Spleen (tissue), 11 donors: ENCODE data around the gene TBXA2R. TPM values are rescaled to one million over a fixed set of nuclear protein-coding genes. Genes with fewer than 3 reads are reported as not detected.

Experiments
- DNase-seq: peaks from one replicate; pipeline ENCODE4 v3.0.0-alpha.2; 2020
- H3K27ac ChIP-seq, 8 donors: fragments of 200-600 bp; sonication (generic) in 7 of 8; 1 replicate in 4 of 8; 2 replicates in 4 of 8; pipeline versions ENCODE4 v1.5.0 to v1.8.0; 2016 to 2021; ENCODE audit warnings: inconsistent platforms in 4 of 8, mild to moderate bottlenecking in 4 of 8, moderate library complexity in 1 of 8
- H3K27me3 ChIP-seq, 7 donors: fragments of 200-600 bp; sonication (generic) in 6 of 7; replicated peaks in 1 of 7; 1 replicate in 4 of 7; 2 replicates in 3 of 7; pipeline versions ENCODE4 v1.5.0 to v1.8.0; 2016 to 2021; ENCODE audit warnings: inconsistent platforms in 3 of 7, mild to moderate bottlenecking in 1 of 7
- H3K36me3 ChIP-seq, 6 donors: fragments of 200-600 bp; sonication (generic) in 5 of 6; 1 replicate in 4 of 6; 2 replicates in 2 of 6; pipeline versions ENCODE4 v1.5.0 to v1.8.0; 2016 to 2021; ENCODE audit warnings: inconsistent platforms in 2 of 6
- H3K4me1 ChIP-seq, 6 donors: fragments of 200-600 bp; sonication (generic) in 5 of 6; 1 replicate in 3 of 6; 2 replicates in 3 of 6; pipeline versions ENCODE4 v1.5.0 to v1.8.0; 2016 to 2021; ENCODE audit warnings: inconsistent platforms in 3 of 6
- H3K4me3 ChIP-seq, 8 donors: fragments of 200-600 bp; sonication (generic) in 7 of 8; 1 replicate in 4 of 8; 2 replicates in 4 of 8; pipeline versions ENCODE4 v1.5.0 to v1.8.0; 2016 to 2021; ENCODE audit warnings: inconsistent platforms in 4 of 8, mild to moderate bottlenecking in 4 of 8, moderate library complexity in 2 of 8
- H3K9me3 ChIP-seq, 8 donors: fragments of 200-600 bp; sonication (generic) in 7 of 8; 1 replicate in 4 of 8; 2 replicates in 4 of 8; pipeline versions ENCODE4 v1.5.0 to v1.8.0; 2016 to 2021; ENCODE audit warnings: inconsistent platforms in 4 of 8
- CTCF ChIP-seq, 11 experiments: fragments of 200-600 bp in 7 of 11; fragments of 450-650 bp in 4 of 11; sonication (generic) in 4 of 11; IDR thresholded peaks in 8 of 11; conservative IDR thresholded peaks in 3 of 11; 1 replicate in 7 of 11; 2 replicates in 4 of 11; pipeline versions ENCODE4 v1.4.0 to v1.8.0; 2016 to 2021; ENCODE audit warnings: antibody characterized with exemption in 11 of 11, inconsistent platforms in 4 of 11, mild to moderate bottlenecking in 1 of 11
- POLR2A ChIP-seq, 3 donors: fragments of 450-650 bp; IDR thresholded peaks; one replicate each; pipeline ENCODE4 v1.5.1; 2017; ENCODE audit warnings: antibody characterized with exemption in 3 of 3, mild to moderate bottlenecking in 1 of 3
- POLR2AphosphoS5 ChIP-seq, 3 donors: sonication (generic); formaldehyde crosslinking; IDR thresholded peaks; one replicate each; pipeline ENCODE4 v1.5.1; 2017; ENCODE audit warnings: antibody characterized with exemption in 3 of 3
- WGBS, 5 donors: extraction: QIAGEN DNeasy Blood & Tissue Kit in 3 of 5; methylation state at CpG; one replicate each; pipeline versions ENCODE4 v1.1.5 to v1.1.7; 2013 to 2018; 5-methylcytosine and 5-hydroxymethylcytosine counted together
- intact Hi-C: fragments of 100-400 bp; cut with DNase I; formaldehyde crosslinking; loops from one replicate; pipeline ENCODE4 v1.15.0; 2023; ENCODE audit warnings: low total_unique reads
- polyA plus RNA-seq, 3 donors: library from polyadenylated mRNA; stranded (reverse); fragments of 200-250 nt; gene quantifications; one replicate each; pipeline ENCODE4 v1.2.1, GENCODE V29; 2013
- total RNA-seq, 7 donors: library from RNA; depleted of rRNA in 3 of 7; stranded (reverse); fragments of >200 nt in 3 of 7; fragmentation: NEBNext Ultra II Directional in 4 of 7; extraction: Animal tissue kit (Norgen Biotek cat#: 25700) in 4 of 7; gene quantifications; one replicate each; pipeline versions ENCODE4 v1.1.0 to v1.2.1, GENCODE V29; 2016 to 2021
- donor health status: healthy with polysubstance abuse.
- donor health status: DM: no; HTN: no; CAD: no; lungs with moderate emphysema.
- donor health status: DM: no; HTN: no; CAD: no.
- donor health status: Bipolar disorder and iron deficiency.
- donor health status: healthy.
- donor health status: DM: no; HTN: no; CAD: no.
- donor health status: DM: yes; HTN: yes; CAD: no.

Gene TBXA2R
- total and polyA plus RNA-seq, 10 donors: 2.1 to 16.1 (median 10.5) TPM

GRCh38 chr19:3638208-3639193 is 31.8 kb upstream of the TBXA2R start:
- Histone ChIP-seq H3K9me3 (no peaks in the 10 kb centered on the region), H3K4me3 (no peak overlapping the region), H3K36me3 (peaks cover 0 to 100% (median 62%) of the 10 kb centered on the region in 6 donors), H3K27ac (no peak overlapping the region), H3K4me1 (no peaks in the 10 kb centered on the region), H3K27me3 (no peaks in the 10 kb centered on the region)
- no peak for DNase-seq
- intact Hi-C loops: no loop called here
- TF ChIP-seq POLR2AphosphoS5 (IDR thresholded peaks at IDR 0.05) (peak in 1 of 3 donors; percentile 31), CTCF (IDR thresholded peaks at IDR 0.05 in 8 of 11, conservative IDR thresholded peaks at IDR 0.05 in 3 of 11) (no peak), POLR2A (IDR thresholded peaks at IDR 0.05) (no peak)
- WGBS, 5 donors: 86 to 93% (median 92%) methylated on average over 30 to 55 of the region's 55 CpGs

- H3K9me3 ChIP-seq: no peaks in the 10 kb centered on the region
- DNase-seq: no peak
- H3K36me3 ChIP-seq: peaks cover 0 to 100% (median 63%) of the 10 kb centered on the region in 6 donors
- TF ChIP-seq POLR2A (IDR thresholded peaks at IDR 0.05) (no peak), CTCF (IDR thresholded peaks at IDR 0.05 in 8 of 11, conservative IDR thresholded peaks at IDR 0.05 in 3 of 11) (no peak)
- no peaks in the 10 kb centered on the region for H3K27me3 ChIP-seq
- H3K4me1 ChIP-seq: no peaks in the 10 kb centered on the region
- no peak overlapping the region for H3K4me3 ChIP-seq
- intact Hi-C loops: no loop called here
- H3K27ac ChIP-seq: no peak overlapping the region
- 88 to 95% (median 92%) methylated on average over 19 to 23 of the region's 23 CpGs for WGBS, 5 donors
These were observed 30.9 kb upstream of the TBXA2R start for GRCh38 chr19:3637621-3638020.

GRCh38 chr19:3636962-3637361 is 30.3 kb upstream of the TBXA2R start:
- no peak for DNase-seq
- Histone ChIP-seq H3K36me3 (peaks cover 0 to 100% (median 64%) of the 10 kb centered on the region in 6 donors), H3K4me3 (no peak overlapping the region), H3K27me3 (no peaks in the 10 kb centered on the region), H3K9me3 (no peaks in the 10 kb centered on the region), H3K27ac (no peak overlapping the region), H3K4me1 (no peaks in the 10 kb centered on the region)
- intact Hi-C loops: no loop called here
- no peak for TF ChIP-seq CTCF (IDR thresholded peaks at IDR 0.05 in 8 of 11, conservative IDR thresholded peaks at IDR 0.05 in 3 of 11)
- TF ChIP-seq POLR2AphosphoS5 (IDR thresholded peaks at IDR 0.05): no peak
- TF ChIP-seq POLR2A (IDR thresholded peaks at IDR 0.05): no peak
- 80 to 96% (median 94%) methylated on average over 4 to 20 of the region's 20 CpGs for WGBS, 5 donors

DNA sequence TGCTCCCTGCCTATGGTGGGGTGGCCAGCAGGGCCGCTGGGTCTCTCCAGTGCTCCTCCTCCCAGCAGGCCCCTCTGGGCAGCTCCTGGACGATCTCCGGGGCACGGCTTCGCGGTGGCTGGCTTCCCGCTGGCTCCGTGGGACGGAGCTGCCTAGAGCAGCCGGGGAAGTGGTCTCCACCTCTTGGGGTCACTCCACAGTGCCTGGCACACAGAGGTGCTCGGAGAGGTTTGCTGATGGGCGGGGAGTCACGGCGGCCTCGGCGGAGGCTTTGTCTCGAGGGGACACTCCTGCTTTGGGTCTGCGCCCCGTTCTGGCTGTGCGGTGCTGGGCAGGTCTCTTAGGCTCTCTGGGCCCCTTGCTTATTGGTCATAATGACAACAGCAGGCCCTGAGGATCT is 29.8 kb upstream of the TBXA2R start:
- H3K4me1 ChIP-seq: no peaks in the 10 kb centered on the region
- H3K27me3 ChIP-seq: no peaks in the 10 kb centered on the region
- no peaks in the 10 kb centered on the region for H3K9me3 ChIP-seq
- DNase-seq: no peak
- H3K27ac ChIP-seq: no peak overlapping the region
- intact Hi-C loops: no loop called here
- TF ChIP-seq POLR2AphosphoS5 (IDR thresholded peaks at IDR 0.05) (no peak), POLR2A (IDR thresholded peaks at IDR 0.05) (no peak), CTCF (IDR thresholded peaks at IDR 0.05 in 8 of 11, conservative IDR thresholded peaks at IDR 0.05 in 3 of 11) (no peak)
- 66 to 95% (median 92%) methylated on average over 2 to 20 of the region's 20 CpGs for WGBS, 5 donors
- H3K4me3 ChIP-seq: no peak overlapping the region
- H3K36me3 ChIP-seq: peaks cover 0 to 100% (median 64%) of the 10 kb centered on the region in 6 donors
